OCI-LY7 (cell line): ENCODE data around the gene IL20RA.

Source experiments
- EZH2phosphoT487 ChIP-seq: fragments of 200-600 bp; sonication (generic); IDR thresholded peaks from 2 replicates; pipeline ENCODE4 v1.6.1; 2018; ENCODE audit warnings: low read depth, borderline replicate concordance, mild to moderate bottlenecking, mixed run types, antibody characterized with exemption, low read length, moderate library complexity, mixed read lengths
- TF ChIP-seq, protein P1 (sequence below): fragments of 200-600 bp; sonication (generic); conservative IDR thresholded peaks from 2 replicates; pipeline ENCODE4 v1.5.1; 2014; ENCODE audit warnings: mild to moderate bottlenecking, antibody characterized with exemption, low read length, moderate library complexity, mixed read lengths

DNA sequence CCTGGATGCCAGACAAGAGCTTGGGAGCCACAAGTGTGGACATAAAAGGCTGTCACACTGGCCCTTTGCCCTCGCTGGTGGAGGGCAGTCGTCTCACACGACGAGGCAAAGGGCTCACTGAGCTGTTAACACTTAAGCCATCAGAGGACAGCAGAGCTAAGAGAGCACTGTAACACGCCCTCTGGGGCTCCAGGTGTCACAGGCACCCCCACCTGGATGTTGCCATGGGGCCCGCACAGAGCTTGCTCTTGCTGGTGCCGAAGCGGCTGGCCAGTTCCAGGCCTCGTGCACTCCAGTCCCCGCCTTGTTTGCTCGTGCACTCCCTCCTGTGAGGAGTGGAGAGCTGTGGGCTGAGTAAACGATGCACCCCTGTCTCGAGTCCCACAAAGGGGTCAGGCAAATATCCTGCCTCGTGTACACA is 85.3 kb downstream of the IL20RA start:
- TF ChIP-seq, protein P1, sequence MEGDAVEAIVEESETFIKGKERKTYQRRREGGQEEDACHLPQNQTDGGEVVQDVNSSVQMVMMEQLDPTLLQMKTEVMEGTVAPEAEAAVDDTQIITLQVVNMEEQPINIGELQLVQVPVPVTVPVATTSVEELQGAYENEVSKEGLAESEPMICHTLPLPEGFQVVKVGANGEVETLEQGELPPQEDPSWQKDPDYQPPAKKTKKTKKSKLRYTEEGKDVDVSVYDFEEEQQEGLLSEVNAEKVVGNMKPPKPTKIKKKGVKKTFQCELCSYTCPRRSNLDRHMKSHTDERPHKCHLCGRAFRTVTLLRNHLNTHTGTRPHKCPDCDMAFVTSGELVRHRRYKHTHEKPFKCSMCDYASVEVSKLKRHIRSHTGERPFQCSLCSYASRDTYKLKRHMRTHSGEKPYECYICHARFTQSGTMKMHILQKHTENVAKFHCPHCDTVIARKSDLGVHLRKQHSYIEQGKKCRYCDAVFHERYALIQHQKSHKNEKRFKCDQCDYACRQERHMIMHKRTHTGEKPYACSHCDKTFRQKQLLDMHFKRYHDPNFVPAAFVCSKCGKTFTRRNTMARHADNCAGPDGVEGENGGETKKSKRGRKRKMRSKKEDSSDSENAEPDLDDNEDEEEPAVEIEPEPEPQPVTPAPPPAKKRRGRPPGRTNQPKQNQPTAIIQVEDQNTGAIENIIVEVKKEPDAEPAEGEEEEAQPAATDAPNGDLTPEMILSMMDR, result no peak
- TF ChIP-seq EZH2phosphoT487, result no peak
